ENCODE measurements around the gene NRXN3.
"Not testable (repeated sequence)": the region's sequence is repeated elsewhere in the genome, so short reads cannot be mapped to it uniquely, and the experiment has no call there.

NRXN3 gene

GRCh38 chr14:78451319-78451695, 281.1 kb downstream of the NRXN3 start:
- H3K4me3 ChIP-seq (ENCODE audit: low read depth, low read length), result no peak overlapping the region
- TF ChIP-seq CTCF (IDR thresholded peaks at IDR 0.05; ENCODE audit: low read depth, low read length, missing control alignments), result no peak
- no peak for DNase-seq (ENCODE audit: low read depth)

GRCh38 chr14:78455896-78456435, 285.8 kb downstream of the NRXN3 start:
- no peak for TF ChIP-seq CTCF (IDR thresholded peaks at IDR 0.05; ENCODE audit: low read depth, low read length, missing control alignments)
- no peak overlapping the region for H3K4me3 ChIP-seq (ENCODE audit: low read depth, low read length)
- DNase-seq (ENCODE audit: low read depth), result peak; percentile 36

DNA sequence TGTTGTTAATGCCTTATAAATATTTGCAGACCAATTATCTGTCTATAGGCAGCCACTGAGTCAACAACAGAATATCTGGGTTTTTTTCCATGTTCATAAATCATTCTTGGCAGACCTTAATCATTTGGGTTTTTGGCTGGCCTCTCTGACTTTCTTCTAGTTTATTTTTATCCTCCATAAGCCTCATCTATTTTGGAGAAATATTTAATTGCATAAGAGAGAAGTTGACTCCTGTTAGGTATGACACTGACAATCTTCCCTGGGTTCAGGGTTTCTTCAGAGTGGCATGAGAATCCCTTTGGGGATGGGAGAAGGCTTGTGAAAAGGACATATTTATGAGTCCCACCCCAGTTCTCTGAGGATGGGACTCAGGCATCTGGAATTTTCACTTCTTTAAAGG, 299.8 kb downstream of the NRXN3 start:
- DNase-seq (ENCODE audit: low read depth), result no peak
- no peak overlapping the region for H3K4me3 ChIP-seq (ENCODE audit: low read depth, low read length)
- TF ChIP-seq CTCF (IDR thresholded peaks at IDR 0.05; ENCODE audit: low read depth, low read length, missing control alignments), result no peak

GRCh38 chr14:78479127-78479780, 309.1 kb downstream of the NRXN3 start:
- no peak overlapping the region for H3K4me3 ChIP-seq (ENCODE audit: low read depth, low read length)
- no peak for TF ChIP-seq CTCF (IDR thresholded peaks at IDR 0.05; ENCODE audit: low read depth, low read length, missing control alignments)
- DNase-seq (ENCODE audit: low read depth), result no peak

DNA sequence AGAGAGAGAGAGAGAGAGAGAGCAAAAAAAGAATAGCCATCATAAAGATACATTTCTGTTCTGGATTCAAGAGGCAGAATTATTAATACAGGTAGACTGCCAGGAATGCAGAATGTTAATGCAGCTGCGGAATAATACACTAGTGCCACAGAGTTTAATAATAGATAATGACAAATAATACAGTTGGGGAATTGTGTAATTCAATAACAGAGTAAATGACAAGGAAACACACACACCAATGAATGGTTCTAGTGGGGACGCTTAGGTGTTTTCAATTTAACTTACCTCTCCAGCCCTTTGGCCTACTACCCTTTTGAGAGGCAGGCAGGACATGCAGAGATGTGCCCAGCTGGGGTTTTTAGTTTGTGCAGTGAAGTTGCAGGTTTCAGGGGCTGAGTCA, 313.9 kb downstream of the NRXN3 start:
- TF ChIP-seq CTCF (IDR thresholded peaks at IDR 0.05; ENCODE audit: low read depth, low read length, missing control alignments), result no peak
- DNase-seq (ENCODE audit: low read depth), result no peak
- H3K4me3 ChIP-seq (ENCODE audit: low read depth, low read length), result no peak overlapping the region

- H3K4me3 ChIP-seq (ENCODE audit: low read depth, low read length), result no peak overlapping the region
- no peak for TF ChIP-seq CTCF (IDR thresholded peaks at IDR 0.05; ENCODE audit: low read depth, low read length, missing control alignments)
- no peak for DNase-seq (ENCODE audit: low read depth)
Observed at GRCh38 chr14:78486081-78486480, 315.9 kb downstream of the NRXN3 start.

DNA sequence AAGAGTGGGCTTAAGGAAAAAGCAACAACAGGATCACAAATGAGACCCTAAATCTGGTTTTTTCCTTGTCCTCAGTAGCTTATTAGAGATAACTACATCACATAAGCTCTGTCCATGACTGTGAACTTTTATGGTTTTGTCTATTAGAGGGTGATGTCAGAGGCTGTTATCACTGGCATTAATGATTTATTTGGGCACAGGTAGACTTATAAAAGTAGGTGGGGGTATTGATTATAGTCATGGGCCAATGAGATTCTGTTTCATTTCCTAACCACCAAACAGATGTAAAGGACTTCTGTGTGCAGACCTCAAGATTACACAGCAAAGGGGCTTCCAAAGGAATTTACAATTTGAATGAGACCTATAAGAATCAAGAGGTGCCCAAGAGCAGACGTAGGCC, 316.4 kb downstream of the NRXN3 start:
- no peak for TF ChIP-seq CTCF (IDR thresholded peaks at IDR 0.05; ENCODE audit: low read depth, low read length, missing control alignments)
- H3K4me3 ChIP-seq (ENCODE audit: low read depth, low read length), result no peak overlapping the region
- no peak for DNase-seq (ENCODE audit: low read depth)

- H3K4me3 ChIP-seq (ENCODE audit: low read depth, low read length); DNase-seq (ENCODE audit: low read depth): not testable (repeated sequence)
Observed at GRCh38 chr14:78487573-78487972, 317.4 kb downstream of the NRXN3 start.
